Fibroblast of lung (primary cell): ENCODE measurements around the gene CMIP. TPM values are rescaled to one million over a fixed set of nuclear protein-coding genes. Genes with fewer than 3 reads are reported as not detected.
A peak's percentile ranks its signal among the peaks of the same experiment; 100 is the strongest.

ENCODE experiments used
- DNase-seq, 2 donors: peaks; one replicate each; pipeline versions ENCODE4 v3.0.0 to v3.0.0-alpha.2; 2010; ENCODE audit warnings: low read depth in 2 of 2
- H2AFZ ChIP-seq: 2 replicates; pipeline ENCODE4 v1.5.1; 2012; ENCODE audit warnings: low read length, control low read depth, inconsistent platforms
- H3K27ac ChIP-seq: 2 replicates; pipeline ENCODE4 v1.5.1; 2011; ENCODE audit warnings: low read length, control low read depth; ENCODE audit not compliant: insufficient read depth
- H3K27me3 ChIP-seq: 2 replicates; pipeline ENCODE4 v1.5.1; 2011; ENCODE audit warnings: mild to moderate bottlenecking, low read length; ENCODE audit not compliant: control insufficient read depth, insufficient read depth
- H3K36me3 ChIP-seq: 2 replicates; pipeline ENCODE4 v1.5.1; 2011; ENCODE audit warnings: low read length; ENCODE audit not compliant: control insufficient read depth, insufficient read depth
- H3K4me1 ChIP-seq: 2 replicates; pipeline ENCODE4 v1.5.1; 2011; ENCODE audit warnings: low read length; ENCODE audit not compliant: control insufficient read depth, insufficient read depth; ENCODE audit errors: extremely low read depth
- H3K4me2 ChIP-seq: 2 replicates; pipeline ENCODE4 v1.5.1; 2011; ENCODE audit warnings: low read length, control low read depth; ENCODE audit not compliant: insufficient read depth; ENCODE audit errors: extremely low read depth
- H3K4me3 ChIP-seq, 4 experiments: fragments of 200-600 bp in 1 of 4; sonication (generic) in 1 of 4; replicated peaks in 1 of 4; 2 replicates each; pipeline ENCODE4 v1.5.1; 2011 to 2016; ENCODE audit warnings: low read length in 4 of 4, low read depth in 3 of 4, mild to moderate bottlenecking in 3 of 4, control low read depth in 2 of 4, inconsistent platforms in 1 of 4, mixed read lengths in 1 of 4; ENCODE audit not compliant: insufficient read depth in 1 of 4; ENCODE audit errors: control extremely low read depth in 1 of 4
- H3K79me2 ChIP-seq: 2 replicates; pipeline ENCODE4 v1.5.1; 2012; ENCODE audit warnings: mild to moderate bottlenecking, low read length, inconsistent platforms; ENCODE audit not compliant: control insufficient read depth, insufficient read depth
- H3K9ac ChIP-seq: 2 replicates; pipeline ENCODE4 v1.5.1; 2011; ENCODE audit warnings: mild to moderate bottlenecking, low read length, control low read depth; ENCODE audit not compliant: insufficient read depth
- H3K9me3 ChIP-seq: 2 replicates; pipeline ENCODE4 v1.5.1; 2012; ENCODE audit warnings: low read depth, low read length; ENCODE audit not compliant: control insufficient read depth, insufficient read depth
- H4K20me1 ChIP-seq: 2 replicates; pipeline ENCODE4 v1.5.1; 2011; ENCODE audit warnings: low read length; ENCODE audit not compliant: control insufficient read depth, insufficient read depth; ENCODE audit errors: extremely low read depth
- EZH2 ChIP-seq: IDR thresholded peaks from 2 replicates; pipeline ENCODE4 v1.5.1; 2012; ENCODE audit warnings: low read length, control low read depth, mild to moderate bottlenecking; ENCODE audit errors: missing control alignments
- polyA plus RNA-seq, 2 donors: library from polyadenylated mRNA; depleted of rRNA in 1 of 2; stranded (reverse) in 1 of 2; unstranded in 1 of 2; fragments of >200 nt; gene quantifications; 2 replicates each; pipeline ENCODE4 v1.2.1, GENCODE V29; 2011 to 2012; ENCODE audit warnings: missing spikeins in 1 of 2
- total RNA-seq: library from RNA; depleted of rRNA; stranded (reverse); fragments of >200 nt; gene quantifications from 2 replicates; pipeline ENCODE4 v1.2.1, GENCODE V29; 2014
- TF ChIP-seq, protein P1 (sequence below), 2 donors: IDR thresholded peaks in 1 of 2; conservative IDR thresholded peaks in 1 of 2; 1 replicate in 1 of 2; 2 replicates in 1 of 2; pipeline ENCODE4 v1.5.1; 2011 to 2012; ENCODE audit warnings: low read length in 2 of 2, control low read depth in 1 of 2, inconsistent platforms in 1 of 2, low read depth in 1 of 2, mild to moderate bottlenecking in 1 of 2

CMIP gene
- total and polyA plus RNA-seq, 2 donors (not counting 1 experiment from before 2014, with no cell fraction given): 1.9 to 5.1 TPM

DNA sequence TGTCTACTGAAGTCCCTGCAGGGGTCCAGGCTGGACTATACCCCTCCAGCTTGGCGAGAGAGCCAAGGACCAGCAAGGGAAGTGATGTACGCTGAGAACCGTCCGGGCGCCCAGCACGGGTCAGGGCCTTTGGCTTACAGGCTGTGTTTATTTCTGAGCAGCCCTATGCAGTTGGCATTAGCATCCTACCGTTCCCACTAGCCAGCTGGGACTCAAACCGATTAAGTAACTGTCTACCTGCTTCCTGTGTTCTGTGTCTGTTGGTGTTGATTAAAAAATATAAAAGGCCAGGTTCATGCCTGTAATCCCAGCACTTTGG lies 73.8 kb downstream of the CMIP start:
- Histone ChIP-seq H4K20me1 (no peaks in the 10 kb centered on the region), H2AFZ (no peak overlapping the region), H3K79me2 (peaks cover 2% of the 10 kb centered on the region), H3K4me1 (peaks cover 10% of the 10 kb centered on the region), H3K9me3 (no peaks in the 10 kb centered on the region), H3K27ac (peak overlapping the region; percentile 54), H3K4me2 (peak overlapping the region; percentile 80), H3K9ac (no peak overlapping the region), H3K4me3 (no peak overlapping the region), H3K36me3 (no peaks in the 10 kb centered on the region), H3K27me3 (no peaks in the 10 kb centered on the region)
- DNase-seq: no peak
- TF ChIP-seq EZH2: no peak
- TF ChIP-seq, protein P1, sequence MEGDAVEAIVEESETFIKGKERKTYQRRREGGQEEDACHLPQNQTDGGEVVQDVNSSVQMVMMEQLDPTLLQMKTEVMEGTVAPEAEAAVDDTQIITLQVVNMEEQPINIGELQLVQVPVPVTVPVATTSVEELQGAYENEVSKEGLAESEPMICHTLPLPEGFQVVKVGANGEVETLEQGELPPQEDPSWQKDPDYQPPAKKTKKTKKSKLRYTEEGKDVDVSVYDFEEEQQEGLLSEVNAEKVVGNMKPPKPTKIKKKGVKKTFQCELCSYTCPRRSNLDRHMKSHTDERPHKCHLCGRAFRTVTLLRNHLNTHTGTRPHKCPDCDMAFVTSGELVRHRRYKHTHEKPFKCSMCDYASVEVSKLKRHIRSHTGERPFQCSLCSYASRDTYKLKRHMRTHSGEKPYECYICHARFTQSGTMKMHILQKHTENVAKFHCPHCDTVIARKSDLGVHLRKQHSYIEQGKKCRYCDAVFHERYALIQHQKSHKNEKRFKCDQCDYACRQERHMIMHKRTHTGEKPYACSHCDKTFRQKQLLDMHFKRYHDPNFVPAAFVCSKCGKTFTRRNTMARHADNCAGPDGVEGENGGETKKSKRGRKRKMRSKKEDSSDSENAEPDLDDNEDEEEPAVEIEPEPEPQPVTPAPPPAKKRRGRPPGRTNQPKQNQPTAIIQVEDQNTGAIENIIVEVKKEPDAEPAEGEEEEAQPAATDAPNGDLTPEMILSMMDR (conservative IDR thresholded peaks at IDR 0.05 in 1 of 2, IDR thresholded peaks at IDR 0.05 in 1 of 2; ENCODE audit: low read depth in 1 of 2, low read length in 2 of 2): no peak

DNA sequence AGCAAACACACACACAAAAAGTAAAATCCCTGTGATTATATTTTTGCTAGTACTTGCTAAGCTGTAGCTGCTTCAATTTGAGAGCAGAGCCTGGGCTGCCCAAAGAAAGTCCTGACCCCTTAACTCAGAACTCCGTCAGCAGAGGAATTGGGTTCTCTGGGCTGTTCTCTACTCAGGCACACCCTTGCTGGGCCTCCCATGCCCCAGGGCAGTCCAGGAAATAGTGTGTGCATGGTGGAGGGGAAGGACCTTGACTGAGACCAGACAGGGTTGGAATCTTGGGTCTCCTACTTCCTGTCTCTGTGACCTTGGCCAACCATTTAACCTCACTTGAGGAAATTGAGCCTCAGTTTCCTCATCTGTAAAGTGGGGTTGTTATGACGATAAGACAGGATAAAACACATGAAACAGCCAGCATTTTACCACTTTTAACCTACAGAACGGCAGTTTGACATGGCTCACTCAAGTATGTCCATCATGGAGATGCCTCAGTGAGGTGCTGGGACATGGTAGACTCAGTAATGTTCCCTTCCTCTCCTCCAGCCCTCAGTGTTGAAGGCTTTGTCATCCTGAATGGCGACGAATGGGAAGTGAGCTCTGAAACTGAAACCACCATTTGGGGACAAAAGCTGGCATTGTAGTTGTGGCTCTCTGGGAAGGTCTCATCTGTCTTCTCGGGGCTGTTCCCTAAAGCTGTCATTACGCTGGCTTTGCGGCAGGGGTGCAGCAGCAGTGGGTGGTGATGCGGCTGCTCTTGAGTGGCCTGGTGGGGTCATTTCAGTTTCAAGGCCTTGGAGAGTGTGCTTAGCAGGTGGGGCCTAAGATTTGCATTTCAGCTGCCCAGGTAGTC lies 74.9 kb downstream of the CMIP start:
- H4K20me1 ChIP-seq: no peaks in the 10 kb centered on the region
- no peak overlapping the region for H3K4me2 ChIP-seq
- DNase-seq: no peak

DNA sequence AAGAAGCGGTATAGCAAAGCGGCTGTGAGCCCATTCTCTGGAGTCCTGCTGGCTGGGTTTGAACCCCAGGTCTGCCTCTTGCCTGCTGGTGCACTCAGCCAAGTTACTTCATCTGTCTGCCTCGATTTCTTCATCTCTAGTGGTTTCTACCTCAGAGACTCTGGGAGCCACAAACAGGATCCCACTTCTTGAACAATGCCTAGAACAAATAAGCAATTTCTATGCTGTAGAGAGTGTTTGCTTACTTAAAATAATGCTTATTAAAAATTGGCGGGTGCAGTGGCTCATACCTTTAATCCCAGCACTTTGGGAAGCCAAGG lies 75.5 kb downstream of the CMIP start:
- Histone ChIP-seq H3K4me3 (no peak overlapping the region), H3K27me3 (no peaks in the 10 kb centered on the region), H3K4me2 (no peak overlapping the region), H2AFZ (no peak overlapping the region), H3K79me2 (no peaks in the 10 kb centered on the region), H4K20me1 (no peaks in the 10 kb centered on the region), H3K9me3 (no peaks in the 10 kb centered on the region), H3K4me1 (peaks cover 7% of the 10 kb centered on the region), H3K36me3 (no peaks in the 10 kb centered on the region), H3K27ac (no peak overlapping the region), H3K9ac (no peak overlapping the region)
- TF ChIP-seq EZH2: no peak
- TF ChIP-seq, protein P1 (conservative IDR thresholded peaks at IDR 0.05 in 1 of 2, IDR thresholded peaks at IDR 0.05 in 1 of 2; ENCODE audit: low read depth in 1 of 2, low read length in 2 of 2): no peak
- no peak for DNase-seq

More for the DNA sequence above, 74.9 kb downstream of the CMIP start:
- Histone ChIP-seq H3K4me3 (no peak overlapping the region), H3K79me2 (no peaks in the 10 kb centered on the region), H3K9ac (no peak overlapping the region), H3K27me3 (no peaks in the 10 kb centered on the region), H3K4me1 (peaks cover 7% of the 10 kb centered on the region), H3K27ac (no peak overlapping the region), H3K36me3 (no peaks in the 10 kb centered on the region), H2AFZ (no peak overlapping the region), H3K9me3 (no peaks in the 10 kb centered on the region)
- TF ChIP-seq EZH2: no peak
- TF ChIP-seq, protein P1 (conservative IDR thresholded peaks at IDR 0.05 in 1 of 2, IDR thresholded peaks at IDR 0.05 in 1 of 2; ENCODE audit: low read depth in 1 of 2, low read length in 2 of 2): no peak
